ENCODE data around the gene SP8. TPM values are rescaled to one million over a fixed set of nuclear protein-coding genes. Genes with fewer than 3 reads are reported as not detected.

The SP8 gene
- polyA plus RNA-seq, 2 of the 4 experiments (the other 2 are of a cell fraction), result not detected

GRCh38 chr7:20816372-20816959, 29.8 kb upstream of the SP8 start:
- 37% methylated on average over 4 of the region's 4 CpGs for WGBS (ENCODE audit: missing lambda C conversion rate)

GRCh38 chr7:20804345-20804744, 17.7 kb upstream of the SP8 start:
- ChIA-PET POLR2A (no interaction called here), CTCF (no interaction called here)
- Histone ChIP-seq H3K9me3 (no peaks in the 10 kb centered on the region), H3K4me3 (no peak overlapping the region), H3K4me2 (no peak overlapping the region), H3K4me1 (no peaks in the 10 kb centered on the region), H3K27ac (no peak overlapping the region)
- FAIRE-seq (no peak), DNase-seq (ENCODE audit: low read depth in 1 of 2, low spot score in 1 of 2) (no peak), ATAC-seq (no peak)
- 84% methylated on average over 3 of the region's 3 CpGs for WGBS (ENCODE audit: missing lambda C conversion rate)
- TF ChIP-seq CTCF (IDR thresholded peaks at IDR 0.05), result no peak
- no peak for TF ChIP-seq POLR2A (IDR thresholded peaks at IDR 0.05; ENCODE audit: low read length)
- TF ChIP-seq GATA3 (IDR thresholded peaks at IDR 0.05; ENCODE audit: borderline replicate concordance), result no peak
- TF ChIP-seq CBX8 (IDR thresholded peaks at IDR 0.05), result no peak
- TF ChIP-seq HOXB13 (CRISPR knock-in tag; IDR thresholded peaks at IDR 0.05; ENCODE audit: low read depth), result no peak
- no peak for TF ChIP-seq BCL3 (IDR thresholded peaks at IDR 0.05)
- TF ChIP-seq EHF (CRISPR knock-in tag; IDR thresholded peaks at IDR 0.05), result no peak
- no peak for TF ChIP-seq PHF8 (IDR thresholded peaks at IDR 0.05; ENCODE audit: borderline replicate concordance, low read depth)
- TF ChIP-seq RCOR1 (IDR thresholded peaks at IDR 0.05; ENCODE audit: low read depth, low read length), result no peak
- TF ChIP-seq HEYL (CRISPR knock-in tag; IDR thresholded peaks at IDR 0.05), result no peak
- no peak for TF ChIP-seq NFE2L2 (conservative IDR thresholded peaks at IDR 0.05; ENCODE audit: low read length)
- TF ChIP-seq EP300 (IDR thresholded peaks at IDR 0.05), result no peak
- no peak for TF ChIP-seq HOXA7 (CRISPR knock-in tag; IDR thresholded peaks at IDR 0.05)
- no peak for TF ChIP-seq HOXB5 (CRISPR knock-in tag; IDR thresholded peaks at IDR 0.05)
- TF ChIP-seq MAFK (IDR thresholded peaks at IDR 0.05; ENCODE audit: partially characterized antibody), result no peak
- no peak for TF ChIP-seq CEBPB (IDR thresholded peaks at IDR 0.05)
- TF ChIP-seq RNF2 (IDR thresholded peaks at IDR 0.05; ENCODE audit: borderline replicate concordance, low read depth), result no peak
- no peak for TF ChIP-seq HES2 (IDR thresholded peaks at IDR 0.05)

More at GRCh38 chr7:20816372-20816959, 29.8 kb upstream of the SP8 start:
- ChIA-PET POLR2A (no interaction called here), CTCF (no interaction called here)
- Histone ChIP-seq H3K4me2 (no peak overlapping the region), H3K9me3 (no peaks in the 10 kb centered on the region), H3K4me1 (no peaks in the 10 kb centered on the region), H3K27ac (no peak overlapping the region), H3K4me3 (no peak overlapping the region)
- no peak for ATAC-seq
- no peak for FAIRE-seq
- DNase-seq (ENCODE audit: low read depth in 1 of 2, low spot score in 1 of 2), result no peak
- TF ChIP-seq CHD4 (IDR thresholded peaks at IDR 0.05; ENCODE audit: borderline replicate concordance) (no peak), CHD2 (IDR thresholded peaks at IDR 0.05; ENCODE audit: low read length, partially characterized antibody) (no peak), CEBPB (IDR thresholded peaks at IDR 0.05) (peak in 1 of 2 experiments; percentile 23; a peak in 1 of 4 replicates)

GRCh38 chr7:20799566-20800366, 13.1 kb upstream of the SP8 start:
- H3K4me3 ChIP-seq, result no peak overlapping the region
- no peak for FAIRE-seq
- WGBS (ENCODE audit: missing lambda C conversion rate), result 39% methylated on average over 5 of the region's 5 CpGs
- ChIA-PET POLR2A (no interaction called here), CTCF (no interaction called here)
- TF ChIP-seq CBX8 (IDR thresholded peaks at IDR 0.05) (0 out of 2 replicates have a peak, but pooled peaks have one; percentile 54), EHF (CRISPR knock-in tag; IDR thresholded peaks at IDR 0.05) (no peak)
- no peaks in the 10 kb centered on the region; the same call in 1 of the 3 replicates for H3K4me1 ChIP-seq
- DNase-seq (ENCODE audit: low read depth in 1 of 2, low spot score in 1 of 2), result no peak
- H3K27ac ChIP-seq, result no peak overlapping the region
- no peak overlapping the region for H3K4me2 ChIP-seq
- H3K9me3 ChIP-seq, result peaks cover 2% of the 10 kb centered on the region; the same call in 1 of the 3 replicates
- no peak for ATAC-seq
